Neuronal stem cell (in vitro differentiated cells): ENCODE results near the gene DSTYK.

Source experiments
- DNase-seq: peaks from one replicate; pipeline ENCODE4 v3.0.0-alpha.2; 2013; ENCODE audit warnings: low spot score
- H2AFZ ChIP-seq: one replicate; pipeline ENCODE4 v1.6.1; 2013; ENCODE audit warnings: mild to moderate bottlenecking, low read length, inconsistent platforms
- H2AK5ac ChIP-seq: 2 replicates; pipeline ENCODE4 v1.6.1; 2013; ENCODE audit warnings: low read depth, mild to moderate bottlenecking, inconsistent platforms, low read length, moderate library complexity, mixed read lengths
- H2BK120ac ChIP-seq: 2 replicates; pipeline ENCODE4 v1.6.1; 2013; ENCODE audit warnings: low read depth, mild to moderate bottlenecking, inconsistent platforms, low read length, moderate library complexity, mixed read lengths
- H2BK12ac ChIP-seq: one replicate; pipeline ENCODE4 v1.6.1; 2013; ENCODE audit warnings: low read length, inconsistent platforms
- H2BK15ac ChIP-seq: 2 replicates; pipeline ENCODE4 v1.6.1; 2013; ENCODE audit warnings: mild to moderate bottlenecking, low read length, inconsistent platforms, mixed read lengths
- H2BK5ac ChIP-seq: one replicate; pipeline ENCODE4 v1.6.1; 2013; ENCODE audit warnings: inconsistent platforms, mild to moderate bottlenecking, low read length, moderate library complexity
- H3K14ac ChIP-seq: one replicate; pipeline ENCODE4 v1.6.1; 2013; ENCODE audit warnings: low read length, inconsistent platforms
- H3K18ac ChIP-seq: 2 replicates; pipeline ENCODE4 v1.6.1; 2013; ENCODE audit warnings: low read length, inconsistent platforms
- H3K23ac ChIP-seq: 2 replicates; pipeline ENCODE4 v1.6.1; 2013; ENCODE audit warnings: low read depth, mild to moderate bottlenecking, mixed read lengths, low read length, inconsistent platforms; ENCODE audit not compliant: poor library complexity
- H3K27ac ChIP-seq: replicated peaks from 3 replicates; pipeline ENCODE4 v1.5.1; 2013; ENCODE audit warnings: low read length, inconsistent platforms
- H3K27me3 ChIP-seq, 3 experiments: 2 replicates each; pipeline ENCODE4 v1.6.1; 2013; ENCODE audit warnings: low read length in 3 of 3, mild to moderate bottlenecking in 2 of 3, inconsistent platforms in 1 of 3, low read depth in 1 of 3, mixed read lengths in 1 of 3, moderate library complexity in 1 of 3; ENCODE audit not compliant: control insufficient read depth in 3 of 3, insufficient read depth in 3 of 3
- H3K36me3 ChIP-seq, 2 donors: replicated peaks in 1 of 2; 2 replicates each; pipeline ENCODE4 v1.6.1; 2013; ENCODE audit warnings: low read length in 2 of 2; ENCODE audit not compliant: control insufficient read depth in 2 of 2, insufficient read depth in 2 of 2
- H3K4ac ChIP-seq: 2 replicates; pipeline ENCODE4 v1.6.1; 2013; ENCODE audit warnings: inconsistent platforms, mild to moderate bottlenecking, low read length, moderate library complexity
- H3K4me1 ChIP-seq, 2 donors: 1 replicate in 1 of 2; 2 replicates in 1 of 2; pipeline ENCODE4 v1.6.1; 2013; ENCODE audit warnings: low read length in 2 of 2, low read depth in 1 of 2; ENCODE audit not compliant: control insufficient read depth in 2 of 2, insufficient read depth in 1 of 2
- H3K4me2 ChIP-seq: one replicate; pipeline ENCODE4 v1.6.1; 2013; ENCODE audit warnings: mild to moderate bottlenecking, low read length, inconsistent platforms; ENCODE audit not compliant: insufficient read depth, poor library complexity, severe bottlenecking
- H3K4me3 ChIP-seq, 2 donors: 2 replicates each; pipeline ENCODE4 v1.5.1; 2013; ENCODE audit warnings: low read length in 2 of 2, mild to moderate bottlenecking in 2 of 2, inconsistent platforms in 1 of 2, moderate library complexity in 1 of 2
- H3K79me1 ChIP-seq: one replicate; pipeline ENCODE4 v1.6.1; 2013; ENCODE audit warnings: low read depth, mild to moderate bottlenecking, inconsistent platforms, low read length, moderate library complexity
- H3K9ac ChIP-seq: one replicate; pipeline ENCODE4 v1.6.1; 2013; ENCODE audit warnings: mild to moderate bottlenecking, low read depth, low read length, inconsistent platforms; ENCODE audit not compliant: poor library complexity
- H3K9me3 ChIP-seq, 2 donors: replicated peaks in 1 of 2; 2 replicates each; pipeline versions ENCODE3 to v1.6.1; 2013; ENCODE audit warnings: low read length in 2 of 2, mild to moderate bottlenecking in 2 of 2, inconsistent platforms in 1 of 2, low read depth in 1 of 2, mixed read lengths in 1 of 2, moderate library complexity in 1 of 2; ENCODE audit not compliant: control insufficient read depth in 2 of 2, insufficient read depth in 1 of 2
- H4K8ac ChIP-seq: one replicate; pipeline ENCODE4 v1.6.1; 2013; ENCODE audit warnings: low read depth, mild to moderate bottlenecking, inconsistent platforms, low read length, moderate library complexity
- H4K91ac ChIP-seq: one replicate; pipeline ENCODE4 v1.6.1; 2013; ENCODE audit warnings: low read length, low read depth, mild to moderate bottlenecking, inconsistent platforms; ENCODE audit not compliant: poor library complexity
- WGBS, 2 donors: extraction: QIAGEN DNeasy Blood & Tissue Kit; methylation state at CpG; one replicate each; pipeline ENCODE4 v1.1.7; 2013; ENCODE audit warnings: missing lambda C conversion rate in 2 of 2, mixed read lengths in 1 of 2; ENCODE audit not compliant: insufficient read length in 2 of 2, insufficient replicate concordance in 1 of 2; ENCODE audit errors: extremely low coverage in 2 of 2; 5-methylcytosine and 5-hydroxymethylcytosine counted together

The DSTYK gene

DNA sequence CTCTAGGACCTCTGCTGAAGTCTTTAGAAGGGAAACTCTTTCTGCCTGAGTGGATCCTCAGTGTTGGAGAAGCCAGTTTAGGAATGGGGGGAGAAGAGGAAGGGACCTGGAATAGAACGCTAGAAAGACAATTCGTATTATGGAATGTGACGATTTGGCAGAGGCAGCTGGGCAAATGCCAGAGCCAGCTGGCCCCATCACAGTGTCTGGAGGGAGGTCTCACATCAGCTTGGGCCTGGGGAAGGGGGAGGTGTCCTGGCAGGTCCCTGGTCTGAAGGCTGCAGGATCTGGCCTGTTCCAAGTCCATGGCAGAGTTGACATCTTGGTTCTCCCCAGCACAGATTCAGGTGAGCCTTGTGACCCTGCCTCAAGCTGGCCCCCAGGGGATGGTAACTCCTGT, 27.6 kb upstream of the DSTYK start:
- Histone ChIP-seq H3K4me2 (no peak overlapping the region), H2AK5ac (no peak overlapping the region), H3K14ac (no peak overlapping the region), H3K79me1 (no peaks in the 10 kb centered on the region), H2AFZ (no peak overlapping the region), H3K18ac (no peak overlapping the region), H3K4me3 (no peak overlapping the region), H3K36me3 (peaks cover 0 to 11% of the 10 kb centered on the region in 2 donors), H4K91ac (no peak overlapping the region), H4K8ac (peak overlapping the region; percentile 33), H3K27me3 (no peaks in the 10 kb centered on the region), H3K23ac (peak overlapping the region; percentile 4), H3K27ac (no peak overlapping the region), H3K9me3 (no peaks in the 10 kb centered on the region), H2BK5ac (no peak overlapping the region), H2BK12ac (no peak overlapping the region), H2BK120ac (no peak overlapping the region), H3K4me1 (peaks cover 0 to 1% of the 10 kb centered on the region in 2 donors), H2BK15ac (no peak overlapping the region), H3K4ac (no peak overlapping the region), H3K9ac (no peak overlapping the region)
- DNase-seq: no peak
- no CpG with 5 or more reads among the region's 3 CpGs for WGBS, 2 donors

DNA sequence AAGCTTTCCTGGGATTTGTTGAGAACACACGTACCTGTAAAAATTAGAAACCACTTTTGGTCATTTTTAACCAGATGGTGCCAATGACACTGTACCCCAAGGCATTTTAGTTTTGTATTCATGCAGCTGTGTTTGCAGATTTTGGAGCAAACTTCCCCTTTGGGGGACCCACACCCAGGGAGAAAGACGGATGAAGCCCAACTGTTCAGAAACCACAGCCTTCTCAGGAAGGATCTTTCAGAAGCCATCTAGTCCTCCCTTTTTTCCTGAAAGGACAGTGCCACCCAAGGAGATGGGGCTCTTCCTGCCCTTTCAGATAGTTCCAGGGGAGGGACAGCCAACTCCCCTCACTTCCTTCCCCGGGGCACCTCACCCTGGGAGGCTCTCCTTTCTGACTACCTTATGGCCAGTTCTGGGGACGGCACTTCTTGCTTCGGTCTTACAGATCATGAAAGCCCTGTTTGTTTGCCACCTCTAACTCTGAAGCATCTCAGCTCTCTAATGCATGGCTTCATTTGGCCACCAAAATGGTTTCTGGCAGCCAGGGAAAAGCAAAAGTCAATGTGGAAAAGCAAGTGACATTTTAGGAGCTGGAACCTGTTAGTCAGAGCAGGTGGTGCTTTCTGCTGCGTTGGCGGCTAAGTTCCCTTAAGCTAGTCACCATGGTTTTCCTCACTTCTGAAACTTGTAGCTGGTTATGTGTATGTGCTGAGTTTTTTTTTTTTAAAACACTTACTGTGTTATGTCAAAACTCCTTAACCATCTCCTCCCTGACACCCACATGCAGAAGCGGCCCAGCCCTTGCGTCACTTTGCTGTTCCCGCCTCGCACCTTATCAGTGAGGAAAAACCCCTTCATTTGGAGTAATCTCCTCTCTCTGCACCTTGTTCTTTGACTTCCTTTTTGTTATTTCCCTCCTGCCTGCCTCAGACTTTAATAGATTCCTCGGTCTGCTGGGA, 26.3 kb upstream of the DSTYK start:
- Histone ChIP-seq H2BK120ac (no peak overlapping the region), H3K14ac (no peak overlapping the region), H2AK5ac (no peak overlapping the region), H2BK15ac (no peak overlapping the region), H3K18ac (no peak overlapping the region), H3K23ac (no peak overlapping the region), H3K36me3 (peaks cover 0 to 6% of the 10 kb centered on the region in 2 donors), H3K79me1 (no peaks in the 10 kb centered on the region), H3K27me3 (no peaks in the 10 kb centered on the region), H2BK12ac (no peak overlapping the region), H3K4me3 (no peak overlapping the region), H4K8ac (no peak overlapping the region), H3K4me2 (no peak overlapping the region), H3K27ac (no peak overlapping the region), H3K4me1 (peaks cover 0 to 1% of the 10 kb centered on the region in 2 donors), H3K9me3 (no peaks in the 10 kb centered on the region), H4K91ac (no peak overlapping the region), H3K9ac (no peak overlapping the region), H2BK5ac (no peak overlapping the region), H2AFZ (no peak overlapping the region), H3K4ac (no peak overlapping the region)
- WGBS, 2 donors: no CpG with 5 or more reads among the region's 12 CpGs
- no peak for DNase-seq

- Histone ChIP-seq H3K36me3 (peaks cover 0 to 6% of the 10 kb centered on the region in 2 donors), H2BK120ac (no peak overlapping the region), H3K9me3 (no peaks in the 10 kb centered on the region), H2BK12ac (no peak overlapping the region), H3K79me1 (peaks cover 2% of the 10 kb centered on the region), H3K18ac (no peak overlapping the region), H3K4me1 (peaks cover 0 to 1% of the 10 kb centered on the region in 2 donors), H4K91ac (no peak overlapping the region), H3K27me3 (no peaks in the 10 kb centered on the region), H2AK5ac (no peak overlapping the region), H3K4me3 (no peak overlapping the region), H2BK15ac (no peak overlapping the region), H2AFZ (no peak overlapping the region), H4K8ac (no peak overlapping the region), H3K9ac (no peak overlapping the region), H3K23ac (no peak overlapping the region), H2BK5ac (no peak overlapping the region), H3K4ac (no peak overlapping the region), H3K14ac (no peak overlapping the region), H3K27ac (no peak overlapping the region), H3K4me2 (no peak overlapping the region)
- DNase-seq: no peak
- WGBS, 2 donors: no CpG with 5 or more reads among the region's 4 CpGs
These were observed 25.5 kb upstream of the DSTYK start for GRCh38 chr1:205236951-205237475.

DNA sequence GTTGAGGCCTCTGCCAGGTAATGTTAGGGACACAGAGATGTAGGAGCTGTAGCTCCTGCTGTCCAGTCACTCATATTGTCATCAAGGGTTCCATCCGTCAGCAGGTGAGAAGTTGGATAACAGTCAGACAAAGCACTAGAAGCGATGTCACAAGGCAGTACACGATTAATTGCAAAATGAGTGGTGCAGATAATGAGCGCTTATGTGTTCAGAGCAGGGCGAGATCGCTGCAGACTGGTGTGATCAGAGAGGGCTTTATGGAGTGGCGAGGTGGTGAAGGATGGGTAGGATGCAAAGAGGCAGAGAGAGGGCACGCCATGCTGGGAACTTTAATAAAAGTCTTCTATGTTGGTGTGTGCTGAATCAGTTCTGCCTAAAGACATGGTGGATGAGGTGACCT, 25.0 kb upstream of the DSTYK start:
- H3K18ac ChIP-seq: no peak overlapping the region
- DNase-seq: no peak
- no peak overlapping the region for H3K4ac ChIP-seq
- H3K14ac ChIP-seq: no peak overlapping the region
- H2BK12ac ChIP-seq: no peak overlapping the region
- no peaks in the 10 kb centered on the region for H3K27me3 ChIP-seq
- H3K4me3 ChIP-seq: no peak overlapping the region
- H3K4me2 ChIP-seq: no peak overlapping the region
- H2BK120ac ChIP-seq: no peak overlapping the region
- peaks cover 0 to 3% of the 10 kb centered on the region in 2 donors for H3K36me3 ChIP-seq
- H3K79me1 ChIP-seq: peaks cover 2% of the 10 kb centered on the region
- H2BK15ac ChIP-seq: no peak overlapping the region
- no peaks in the 10 kb centered on the region for H3K9me3 ChIP-seq
- H4K91ac ChIP-seq: no peak overlapping the region
- H2AK5ac ChIP-seq: no peak overlapping the region
- peaks cover 0 to 1% of the 10 kb centered on the region in 2 donors for H3K4me1 ChIP-seq
- no peak overlapping the region for H4K8ac ChIP-seq
- no peak overlapping the region for H3K23ac ChIP-seq
- no peak overlapping the region for H3K27ac ChIP-seq
- H2BK5ac ChIP-seq: no peak overlapping the region
- no CpG with 5 or more reads among the region's 8 CpGs for WGBS, 2 donors
- H2AFZ ChIP-seq: no peak overlapping the region
- peak overlapping the region; percentile 44 for H3K9ac ChIP-seq
